CD4-positive, alpha-beta T cell treated with Interferon gamma for 1 hour (primary cell): ENCODE measurements around the gene IFNG.
"Not testable (repeated sequence)": the region's sequence is repeated elsewhere in the genome, so short reads cannot be mapped to it uniquely, and the experiment has no call there.

ENCODE experiments used
- DNase-seq: peaks from one replicate; pipeline ENCODE4 v3.0.0-alpha.2; 2020

The IFNG gene

DNA sequence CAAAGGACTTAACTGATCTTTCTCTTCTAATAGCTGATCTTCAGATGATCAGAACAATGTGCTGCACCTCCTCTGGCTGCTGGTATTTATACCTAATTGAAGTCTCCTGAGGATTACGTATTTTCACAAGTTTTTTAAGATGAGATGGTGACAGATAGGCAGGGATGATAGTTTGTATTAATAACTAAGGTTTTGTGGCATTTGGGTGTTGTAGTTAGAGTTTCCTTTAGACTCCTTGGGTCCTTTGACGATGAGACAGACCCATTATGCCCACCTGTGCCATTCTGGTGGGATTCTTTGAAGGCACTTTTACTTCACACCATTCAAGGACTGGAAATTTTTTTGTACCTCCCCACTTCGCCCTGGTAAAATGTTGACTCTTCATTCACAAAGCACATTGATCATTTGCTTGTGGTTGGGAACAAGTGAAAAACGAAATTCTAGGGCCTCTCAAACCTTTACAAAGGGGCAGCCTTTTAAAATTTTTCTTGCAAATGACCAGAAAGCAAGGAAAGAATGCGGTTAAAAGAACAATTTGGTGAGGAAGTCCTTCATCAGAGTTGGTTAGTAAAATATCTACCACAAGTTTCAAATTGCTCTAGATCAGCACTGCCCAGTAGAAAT is at the start of gene IFNG:
Gene IFNG (minus strand): TSS at position 60 of the 624 bp plus-strand sequence. CDS start 125 bp downstream, outside the sequence.
- peak; percentile 5 for DNase-seq

DNA sequence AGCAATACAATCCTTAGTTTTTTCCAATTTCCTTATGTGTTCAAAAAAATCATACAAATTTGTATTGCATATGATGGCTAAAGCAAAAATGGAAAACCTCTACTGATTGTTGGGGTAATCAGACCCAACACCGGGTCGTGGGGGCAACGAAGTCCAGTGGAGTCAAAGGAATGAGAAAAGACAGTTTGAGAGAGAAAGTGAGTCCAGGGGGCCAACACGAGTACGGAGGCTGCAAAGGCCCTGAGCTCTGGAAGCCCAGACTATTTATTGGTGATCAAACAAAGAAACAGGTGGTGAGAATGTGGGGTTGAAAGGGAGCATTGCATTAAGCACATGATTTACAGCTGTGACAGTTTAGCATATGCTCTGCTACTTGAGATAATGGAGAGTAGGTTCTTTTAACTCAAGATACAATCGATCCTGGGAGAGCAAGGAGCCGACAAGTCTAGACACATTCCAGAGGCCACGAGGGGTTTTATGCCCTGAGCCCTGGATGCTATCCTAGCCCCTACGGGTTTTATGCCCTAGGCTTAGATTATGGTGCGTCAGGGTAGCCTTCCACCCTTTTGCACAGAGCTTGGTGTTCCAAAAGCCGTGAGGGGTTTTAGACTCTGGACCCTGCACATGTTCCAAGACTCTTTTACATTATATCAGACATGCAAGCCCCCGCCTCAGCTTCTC is 49.6 kb upstream of the IFNG start:
- DNase-seq: not testable (repeated sequence)

DNA sequence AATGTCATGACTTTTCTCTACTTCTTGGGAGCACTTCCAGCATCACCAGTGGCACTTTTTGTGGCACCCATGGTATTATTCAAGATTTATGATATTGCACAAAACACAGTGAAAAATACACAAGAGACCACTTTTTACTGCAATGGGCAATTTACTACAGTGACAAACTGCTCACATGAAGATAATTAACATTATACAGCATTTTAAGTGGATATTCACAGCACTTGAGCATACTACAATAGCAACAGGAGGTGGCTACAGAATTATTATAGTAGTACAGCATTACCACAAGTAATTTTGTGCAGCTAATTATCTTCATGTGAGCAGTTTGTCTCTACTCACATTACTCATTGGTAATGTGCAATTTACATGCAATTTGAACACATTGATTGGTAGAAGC is 47.7 kb upstream of the IFNG start:
- no peak for DNase-seq

DNA sequence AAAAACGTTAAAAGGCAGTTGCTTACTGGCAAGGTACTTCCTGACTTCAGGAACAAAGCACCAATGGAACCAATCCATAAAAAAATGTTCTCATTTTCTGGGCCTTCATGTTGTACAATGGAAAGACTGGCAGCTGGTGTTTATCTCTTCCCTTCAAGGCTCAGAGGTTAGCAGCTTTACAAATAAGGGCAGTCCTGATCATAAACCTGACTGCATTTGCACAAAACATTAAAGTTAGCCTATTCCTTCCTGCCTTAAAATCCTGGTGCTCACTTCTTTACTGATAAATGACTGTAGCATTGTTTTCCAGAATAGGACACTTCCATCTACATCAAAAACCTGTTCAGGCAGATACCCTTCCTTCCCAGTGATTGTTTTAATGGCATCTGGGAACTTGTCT is 46.9 kb upstream of the IFNG start:
- no peak for DNase-seq

DNA sequence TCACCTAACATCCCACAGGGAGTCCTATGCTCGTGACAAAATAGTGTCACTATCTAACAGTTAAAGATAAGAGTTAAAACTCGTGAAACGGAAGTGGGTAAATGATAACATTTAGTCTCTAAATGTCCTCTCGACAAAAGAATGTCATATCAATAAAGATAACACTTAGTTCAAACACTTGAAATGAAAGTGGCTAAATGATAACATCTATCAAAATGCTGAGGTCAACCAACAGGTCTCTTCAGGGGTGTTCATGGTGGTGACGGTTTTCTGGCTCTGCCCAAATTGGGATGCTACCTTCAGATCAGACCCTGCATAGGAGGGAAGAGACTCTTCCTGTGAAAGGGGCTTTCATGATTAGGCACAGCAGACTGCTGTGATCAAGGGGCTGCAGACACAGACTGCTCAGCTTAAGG is 43.9 kb upstream of the IFNG start:
- DNase-seq: no peak

DNA sequence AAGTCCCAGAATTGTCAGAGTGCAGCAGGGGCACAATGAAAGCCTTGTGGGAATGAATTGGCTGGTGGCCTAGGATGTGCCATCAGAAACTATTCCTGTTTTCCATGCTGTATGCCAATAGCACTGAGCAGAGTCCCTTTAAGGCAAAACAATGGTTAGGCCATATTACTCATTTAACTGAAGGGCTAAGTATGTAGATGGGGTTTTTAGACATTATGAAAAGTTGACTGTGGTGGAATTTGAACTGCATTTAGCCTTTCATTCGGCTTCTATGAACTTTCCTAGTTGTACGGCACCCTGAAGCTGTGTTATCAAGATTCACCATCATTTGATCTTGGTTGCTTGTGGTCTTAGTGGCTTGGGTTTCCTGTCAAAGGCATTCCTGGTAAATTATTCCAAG is 41.3 kb upstream of the IFNG start:
- DNase-seq: no peak

DNA sequence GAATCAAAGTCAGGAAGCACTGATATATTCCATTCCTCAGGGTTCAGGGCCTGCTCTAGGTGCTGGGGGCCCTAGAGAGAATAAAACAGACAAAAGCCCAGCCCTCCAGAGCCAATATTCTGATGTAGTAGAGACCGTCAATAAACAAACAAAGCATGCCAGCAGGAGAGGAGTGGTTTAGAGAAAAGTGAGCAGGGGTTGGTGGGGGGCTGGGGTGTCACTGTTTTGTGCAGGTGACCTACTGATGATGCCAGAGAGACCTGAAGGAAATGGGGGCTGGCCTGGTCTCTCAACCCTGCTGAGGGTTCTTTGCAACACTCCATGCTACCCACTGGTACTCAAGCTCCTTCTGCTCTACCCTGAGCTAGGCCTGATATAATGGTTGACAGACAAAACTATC is 39.6 kb upstream of the IFNG start:
- DNase-seq: no peak

DNA sequence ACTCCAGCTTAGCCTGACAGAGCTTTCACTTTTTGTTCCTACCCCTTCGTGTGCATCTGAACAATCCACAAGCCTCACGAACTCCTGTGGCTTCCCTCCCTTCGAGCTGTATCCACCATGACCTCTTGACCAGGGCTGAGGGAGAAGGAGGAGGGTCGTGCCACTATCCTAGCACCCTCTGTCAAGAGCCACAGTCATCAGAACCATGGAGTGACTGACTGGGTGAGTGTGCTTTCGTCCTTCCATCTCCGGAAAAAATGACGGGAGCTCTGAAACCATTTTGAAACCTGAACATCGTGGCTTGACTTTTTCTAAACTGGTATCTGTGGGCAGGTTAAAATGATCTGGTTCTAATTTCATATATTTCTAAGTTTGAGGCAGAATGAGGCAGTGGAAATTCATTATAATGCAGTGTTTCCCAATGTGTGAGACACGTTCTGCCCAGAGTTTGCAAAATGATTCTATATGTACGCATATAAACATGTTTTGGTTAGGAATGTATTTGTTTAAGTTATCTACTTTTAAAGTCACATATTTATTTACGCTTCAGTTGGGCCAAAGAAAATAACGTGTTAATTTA is 39.1 kb upstream of the IFNG start:
- DNase-seq: no peak

DNA sequence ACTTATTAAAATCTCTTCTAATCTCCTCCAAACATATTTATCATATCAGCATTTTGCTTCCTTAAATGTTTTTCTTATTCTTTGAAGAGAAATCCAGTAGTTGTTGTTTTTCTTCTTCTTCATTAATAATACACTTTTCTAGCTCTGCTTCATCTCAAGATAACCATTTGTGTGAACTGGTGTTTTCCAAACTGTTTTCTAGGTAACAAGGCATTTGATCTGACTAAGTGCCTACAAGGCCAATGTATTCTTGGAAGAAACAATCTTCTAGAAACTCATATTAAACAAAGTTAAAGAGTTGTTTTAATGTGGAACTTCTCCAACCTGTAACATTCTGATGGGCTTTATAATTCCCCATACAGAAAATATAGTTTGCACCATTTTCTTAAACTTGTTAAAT is 30.8 kb upstream of the IFNG start:
- DNase-seq: no peak

DNA sequence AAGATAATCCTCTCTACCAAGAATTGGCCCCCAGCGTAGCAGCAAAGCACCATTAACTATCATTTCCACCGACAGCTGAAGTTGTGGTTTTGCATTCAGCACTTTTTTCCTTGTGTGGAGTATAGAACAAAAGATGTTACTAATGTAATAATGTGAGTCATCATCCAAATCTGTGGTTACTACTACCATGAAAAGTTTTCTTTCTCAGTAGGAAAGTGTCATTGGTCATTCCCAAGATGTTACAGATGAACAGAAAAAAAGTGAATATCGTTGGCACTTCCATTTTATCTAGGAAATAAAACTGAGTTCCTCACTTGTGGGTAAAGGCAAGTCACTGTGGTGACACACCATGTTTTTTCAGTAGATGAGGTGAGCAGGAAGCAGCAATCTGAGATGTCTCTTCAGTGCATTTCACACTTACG is 30.3 kb upstream of the IFNG start:
- no peak for DNase-seq

DNA sequence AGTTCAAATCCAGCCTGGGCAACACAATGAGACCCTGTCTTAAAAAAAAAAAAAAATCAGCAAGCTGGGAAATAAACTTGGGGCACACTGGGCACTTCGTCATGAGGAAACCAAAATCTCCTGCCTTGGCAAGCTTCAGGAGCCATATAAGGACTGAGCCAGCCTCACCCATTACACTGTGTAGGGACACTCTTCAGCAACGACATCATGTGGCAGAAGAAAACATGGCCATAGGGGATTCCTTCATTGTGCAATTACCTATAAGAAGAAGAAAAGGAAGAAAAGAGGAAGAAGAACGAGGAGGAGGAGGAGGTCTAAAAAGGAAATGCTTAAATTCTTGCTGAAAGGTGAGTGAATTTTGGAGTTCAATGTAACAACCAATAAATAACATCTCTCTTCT is 26.1 kb upstream of the IFNG start:
- no peak for DNase-seq

DNA sequence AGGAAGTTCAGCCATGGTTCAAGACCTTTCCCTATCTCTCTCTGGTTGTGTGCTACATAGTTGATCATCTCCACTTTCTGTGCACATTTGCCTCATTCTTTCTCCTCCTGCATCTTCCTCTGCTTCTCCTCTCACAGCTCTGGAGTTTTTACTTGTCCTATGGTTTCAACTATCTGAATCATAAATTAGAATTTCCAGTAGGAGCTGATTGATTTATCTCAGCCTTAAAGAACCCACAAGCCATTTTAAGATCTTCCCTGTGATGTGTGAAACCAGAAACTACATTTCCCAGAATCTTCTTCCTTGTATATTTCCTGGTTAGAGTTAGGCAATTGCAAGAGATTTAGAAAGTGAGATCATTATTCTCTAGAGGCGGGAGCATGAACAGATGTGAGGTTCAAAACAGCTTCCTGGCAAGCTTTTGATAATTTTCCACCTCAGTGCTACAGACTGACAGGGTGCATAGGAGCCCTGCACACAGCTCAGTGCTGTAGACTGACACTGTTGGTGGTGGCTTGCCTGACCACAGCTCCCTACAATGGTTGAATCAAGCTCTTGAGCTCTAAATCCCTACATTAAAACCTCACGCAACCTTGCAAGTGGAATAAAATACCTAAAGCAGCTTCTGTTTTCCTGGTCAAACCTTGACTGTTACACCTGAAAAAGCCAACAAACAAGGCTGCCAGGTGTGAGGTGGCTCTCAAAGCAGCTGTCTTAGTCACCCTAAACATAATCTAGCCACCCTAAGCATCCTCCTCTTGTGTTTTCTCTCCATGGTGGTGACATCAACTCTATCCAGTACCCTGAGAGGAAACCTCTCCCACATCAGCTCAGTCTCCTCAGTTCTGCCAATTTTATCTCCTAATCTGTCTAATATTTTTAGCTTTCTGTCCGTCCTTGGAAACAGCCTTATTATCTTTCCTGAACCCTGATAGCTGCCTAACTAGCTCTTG is 21.5 kb upstream of the IFNG start:
- peak; percentile 10 for DNase-seq

DNA sequence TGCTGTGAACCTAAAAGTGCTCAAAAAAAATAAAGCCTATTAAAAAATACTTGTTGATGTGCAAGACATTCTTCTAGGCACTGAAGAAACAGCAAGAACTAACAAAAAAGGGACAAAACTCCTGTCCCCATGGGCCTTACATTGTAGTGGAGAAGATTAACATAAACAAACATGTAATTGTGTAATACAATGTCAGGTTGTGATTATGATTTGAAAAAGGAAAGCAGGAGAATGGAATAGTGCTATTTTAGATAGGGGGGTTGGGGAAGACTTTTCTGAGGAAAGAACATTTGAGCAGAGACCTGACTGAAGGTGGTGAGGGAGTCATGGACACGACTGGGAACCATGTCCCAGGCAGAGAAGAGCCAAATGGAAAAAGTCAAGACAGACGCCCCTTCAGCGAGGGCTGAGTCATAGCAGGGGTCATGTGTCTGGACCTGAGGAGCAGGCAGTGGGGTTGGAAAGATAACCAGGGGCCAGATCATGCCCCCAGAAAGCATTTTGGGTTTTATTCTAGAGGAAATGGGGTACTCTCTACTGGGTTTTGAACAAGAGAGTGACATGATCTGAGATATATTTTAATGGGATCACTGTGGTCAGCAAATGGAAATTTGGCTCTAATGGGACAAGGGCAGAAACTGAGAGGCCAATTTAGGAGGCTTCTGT is 19.4 kb upstream of the IFNG start:
- no peak for DNase-seq

DNA sequence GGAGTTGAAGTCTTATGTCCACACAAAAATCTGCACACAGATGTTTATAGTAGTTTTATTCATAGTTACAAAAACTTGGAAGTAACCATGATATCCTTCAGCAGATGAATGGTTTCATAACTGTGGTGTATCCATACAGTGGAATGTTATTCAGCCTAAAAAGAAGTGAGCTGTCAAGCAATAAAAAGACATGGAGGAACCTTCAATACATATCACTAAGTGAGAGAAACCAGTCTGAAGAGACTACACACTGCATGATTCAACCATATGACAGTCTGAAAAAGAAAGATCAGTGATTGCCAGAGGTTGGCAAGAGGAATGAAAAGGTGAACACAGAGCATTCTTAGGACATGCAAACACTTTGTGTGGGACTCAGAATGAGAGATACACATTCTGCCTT is 18.6 kb upstream of the IFNG start:
- DNase-seq: no peak

DNA sequence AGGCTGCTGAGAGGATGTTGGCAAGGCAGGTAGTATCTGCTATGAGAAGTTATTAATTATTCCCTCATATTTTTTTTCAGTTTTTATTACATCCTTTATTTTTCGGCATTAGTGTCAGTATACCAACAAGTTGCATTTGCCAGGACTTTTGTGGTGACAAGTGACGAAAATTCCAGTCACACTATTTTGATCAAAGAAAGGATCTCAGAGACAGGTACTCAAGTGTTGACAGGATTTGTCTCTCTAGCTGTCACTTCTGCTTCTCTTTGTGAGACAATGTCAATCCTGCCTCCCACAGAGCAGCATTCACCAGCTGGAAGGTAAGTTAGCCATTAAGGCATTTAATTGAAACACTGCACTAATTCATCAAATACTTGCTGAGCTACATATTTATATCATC is 18.0 kb upstream of the IFNG start:
- no peak for DNase-seq

DNA sequence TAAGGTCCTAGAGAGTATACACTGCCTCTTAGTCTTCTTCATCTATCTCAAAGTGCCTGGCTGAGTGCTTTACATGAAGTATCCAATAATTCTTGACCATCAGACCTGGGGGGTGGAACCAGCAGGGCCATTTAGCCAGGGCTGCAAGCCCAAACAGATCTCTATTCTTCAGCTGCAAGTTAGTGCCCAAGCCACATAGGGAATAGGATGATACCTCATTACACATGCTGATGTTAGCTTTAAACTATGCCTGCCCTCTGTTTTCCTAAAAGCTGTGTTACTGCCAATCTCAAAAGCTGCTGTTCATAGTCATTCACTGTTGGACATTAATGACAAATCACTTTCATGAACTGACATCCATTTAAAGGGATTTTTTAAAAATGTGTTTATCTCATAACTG is 16.7 kb upstream of the IFNG start:
- no peak for DNase-seq

DNA sequence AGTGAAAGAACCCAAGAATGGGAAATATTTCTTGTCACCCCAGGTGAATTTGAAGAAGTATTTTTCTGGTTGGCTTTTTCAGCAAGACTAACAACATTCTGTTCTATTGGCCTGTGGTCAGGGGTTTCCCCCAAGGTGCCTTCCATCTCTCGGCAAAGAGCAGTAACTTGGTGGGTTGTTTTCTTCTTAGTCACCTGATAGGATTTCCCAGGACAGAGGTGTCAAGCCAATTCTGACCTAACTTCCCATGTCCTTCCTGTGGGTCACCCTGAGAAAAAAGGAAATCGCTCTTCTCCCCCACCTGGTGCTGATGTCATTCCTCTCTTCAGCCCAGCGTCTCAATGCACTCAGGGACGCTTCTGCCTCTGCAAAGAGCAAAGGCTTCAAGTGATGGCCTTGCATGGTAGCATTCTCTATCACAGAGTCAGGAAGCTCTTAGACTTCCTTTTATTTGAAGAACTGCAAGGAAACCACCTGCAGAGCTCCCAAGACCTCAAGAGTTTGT is 16.1 kb upstream of the IFNG start:
- peak; percentile 62 for DNase-seq

DNA sequence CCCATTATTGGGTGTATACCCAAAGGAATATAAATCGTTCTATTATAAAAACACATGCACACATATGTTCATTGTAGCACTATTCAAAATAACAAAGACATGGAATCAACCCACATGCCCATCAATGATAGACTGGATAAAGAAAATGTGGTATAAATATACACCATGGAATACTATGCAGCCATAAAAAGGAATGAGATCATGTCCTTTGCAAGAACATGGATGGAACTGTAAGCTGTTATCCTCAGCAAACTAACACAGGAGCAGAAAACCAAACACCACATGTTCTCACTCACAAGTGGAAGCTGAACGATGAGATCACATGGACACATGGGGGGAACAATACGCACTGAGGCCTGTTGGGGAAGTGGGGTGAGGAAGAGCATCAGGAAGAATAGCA is 15.2 kb upstream of the IFNG start:
- DNase-seq: not testable (repeated sequence)

DNA sequence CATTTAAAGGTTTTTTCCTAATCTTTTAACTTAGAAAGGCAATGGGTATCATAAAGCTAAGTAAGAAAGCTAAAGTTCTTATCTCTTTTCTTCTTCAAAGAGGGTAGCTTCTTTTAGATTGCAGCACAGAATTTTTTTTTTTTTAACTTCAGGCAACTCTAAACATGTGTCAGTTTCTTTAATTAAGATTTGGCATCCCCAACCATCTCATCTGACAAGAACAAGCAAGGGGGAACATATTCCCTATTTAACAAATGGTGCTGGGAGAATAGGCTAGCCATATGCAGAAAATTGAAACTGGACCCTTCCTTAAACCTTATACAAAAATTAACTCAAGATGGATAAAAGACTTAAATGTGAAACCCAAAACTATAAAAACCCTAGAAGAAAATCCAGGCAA is 14.3 kb upstream of the IFNG start:
- no peak for DNase-seq

DNA sequence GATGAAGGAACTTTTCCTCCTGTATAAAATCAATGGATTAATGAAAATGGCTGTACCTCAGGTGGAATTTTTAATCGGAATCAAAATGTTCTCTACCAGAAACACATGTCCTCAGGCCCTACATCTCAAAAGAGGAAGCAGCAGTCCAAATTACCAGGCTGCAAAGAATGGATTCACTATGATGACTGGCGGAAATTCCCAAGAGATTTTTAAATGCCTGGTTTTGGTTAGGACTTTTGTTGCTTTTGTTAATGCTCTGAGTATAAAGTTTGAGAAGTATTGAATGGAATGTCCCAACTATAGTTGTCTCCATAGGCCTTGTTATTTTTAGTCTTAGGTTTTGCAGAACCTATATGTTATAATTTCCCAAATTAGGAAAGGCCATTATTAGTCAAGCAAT is 11.2 kb upstream of the IFNG start:
- DNase-seq: no peak

DNA sequence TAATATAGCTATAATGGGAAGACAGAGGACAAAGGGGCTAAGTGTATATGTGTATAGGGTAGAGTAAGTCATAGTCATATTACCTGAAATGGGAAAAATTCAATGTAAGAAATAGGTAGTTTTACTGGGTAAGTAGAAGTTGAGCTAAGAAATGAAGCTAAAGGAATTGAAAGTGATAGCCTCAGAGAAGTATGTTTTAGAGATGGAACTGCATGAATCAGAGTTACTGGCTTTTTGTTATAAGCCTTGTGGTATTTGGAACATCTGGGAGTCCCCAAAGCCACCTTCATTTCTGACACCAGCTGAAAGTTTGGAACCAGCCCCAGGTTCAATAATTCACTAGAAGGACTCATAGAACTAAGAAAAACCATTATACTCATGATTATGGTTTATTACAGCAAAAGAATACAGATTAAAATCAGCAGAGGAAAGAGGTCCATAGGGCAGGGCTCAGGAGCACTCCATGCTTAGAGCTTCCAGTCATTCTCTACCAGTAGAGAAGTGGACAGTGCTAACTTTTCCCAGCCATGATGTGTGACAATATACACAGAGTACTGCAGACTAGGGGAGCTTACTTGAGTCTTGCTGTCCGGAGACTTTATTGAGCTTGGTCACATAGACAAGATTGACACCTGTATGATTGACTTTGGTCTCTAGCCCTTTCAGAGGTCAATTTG is 9.8 kb upstream of the IFNG start:
- no peak for DNase-seq

DNA sequence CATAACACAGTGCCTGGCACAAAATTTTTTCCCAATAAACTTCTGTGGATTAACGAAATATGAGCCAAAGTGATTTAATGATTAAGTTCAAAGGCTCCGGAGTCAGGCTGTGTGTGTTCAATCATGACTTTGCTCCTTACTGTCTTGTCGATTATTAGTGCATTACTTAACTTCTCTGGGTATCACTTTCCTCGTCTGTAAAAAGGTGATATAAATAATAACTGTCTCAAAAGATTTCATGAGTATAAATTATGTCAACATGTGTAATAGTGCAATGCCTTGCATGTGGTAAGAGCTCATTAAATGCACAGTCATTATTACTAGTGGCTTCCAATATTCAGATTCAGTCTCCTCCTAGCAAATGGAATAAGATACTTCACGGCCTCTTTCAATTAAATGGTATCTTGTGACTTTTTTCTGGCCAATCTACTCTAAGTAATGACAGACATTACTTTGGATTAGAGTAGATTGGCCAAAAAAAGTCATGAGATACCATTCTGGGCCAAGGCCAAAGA is 6.8 kb upstream of the IFNG start:
- no peak for DNase-seq
